Measurements from ENCODE around the gene ACSL5. TPM values are rescaled to one million over a fixed set of nuclear protein-coding genes. Genes with fewer than 3 reads are reported as not detected.
"Not testable (repeated sequence)": the region's sequence is repeated elsewhere in the genome, so short reads cannot be mapped to it uniquely, and the experiment has no call there.

ACSL5 gene
- total and polyA plus RNA-seq, 2 donors (not counting 1 experiment from before 2014, with no cell fraction given) = 1.7 to 6.6 TPM

DNA sequence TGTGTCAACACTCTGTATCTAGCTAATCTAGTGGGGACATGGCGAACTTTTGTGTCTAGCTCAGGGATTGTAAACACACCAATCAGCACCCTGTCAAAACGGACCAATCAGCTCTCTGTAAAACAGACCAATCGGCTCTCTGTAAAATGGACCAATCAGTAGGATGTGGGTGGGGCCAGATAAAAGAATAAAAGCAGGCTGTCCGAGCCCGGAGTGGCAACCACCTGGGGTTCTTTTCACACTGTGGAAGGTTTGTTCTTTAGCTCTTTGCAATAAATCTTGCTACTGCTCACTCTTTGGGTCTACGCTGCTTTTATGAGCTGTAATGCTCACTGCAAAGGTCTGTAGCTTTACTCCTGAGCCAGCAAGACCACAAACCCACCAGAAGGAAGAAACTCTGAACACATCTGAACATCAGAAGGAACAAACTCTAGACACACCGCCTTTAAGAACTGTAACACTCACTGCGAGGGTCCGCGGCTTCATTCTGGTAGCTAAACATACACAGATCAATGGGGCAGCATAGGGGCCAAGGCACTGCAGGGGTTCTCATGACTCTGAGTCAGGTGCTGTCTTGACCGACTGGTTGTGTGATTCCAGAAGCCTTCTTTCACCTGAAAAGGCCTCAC is 1.6 kb upstream of the ACSL5 start:
- not testable (repeated sequence) for H3K4me3 ChIP-seq (replicated peaks in 1 of 4; ENCODE audit: control extremely low read depth in 1 of 4, insufficient read depth in 1 of 4, low read depth in 3 of 4, low read length in 4 of 4); H3K4me2 ChIP-seq (ENCODE audit: extremely low read depth, insufficient read depth, low read length); H3K9ac ChIP-seq (ENCODE audit: insufficient read depth, low read length); DNase-seq (ENCODE audit: low read depth in 2 of 2); H3K27ac ChIP-seq (ENCODE audit: insufficient read depth, low read length); H4K20me1 ChIP-seq (ENCODE audit: control insufficient read depth, extremely low read depth, insufficient read depth, low read length); H3K27me3 ChIP-seq (ENCODE audit: control insufficient read depth, insufficient read depth, low read length); H3K36me3 ChIP-seq (ENCODE audit: control insufficient read depth, insufficient read depth, low read length); H3K79me2 ChIP-seq (ENCODE audit: control insufficient read depth, insufficient read depth, low read length); H2AFZ ChIP-seq (ENCODE audit: low read length); H3K9me3 ChIP-seq (ENCODE audit: control insufficient read depth, insufficient read depth, low read depth, low read length)
- H3K4me1 ChIP-seq (ENCODE audit: control insufficient read depth, extremely low read depth, insufficient read depth, low read length) = peaks cover 11% of the 10 kb centered on the region

DNA sequence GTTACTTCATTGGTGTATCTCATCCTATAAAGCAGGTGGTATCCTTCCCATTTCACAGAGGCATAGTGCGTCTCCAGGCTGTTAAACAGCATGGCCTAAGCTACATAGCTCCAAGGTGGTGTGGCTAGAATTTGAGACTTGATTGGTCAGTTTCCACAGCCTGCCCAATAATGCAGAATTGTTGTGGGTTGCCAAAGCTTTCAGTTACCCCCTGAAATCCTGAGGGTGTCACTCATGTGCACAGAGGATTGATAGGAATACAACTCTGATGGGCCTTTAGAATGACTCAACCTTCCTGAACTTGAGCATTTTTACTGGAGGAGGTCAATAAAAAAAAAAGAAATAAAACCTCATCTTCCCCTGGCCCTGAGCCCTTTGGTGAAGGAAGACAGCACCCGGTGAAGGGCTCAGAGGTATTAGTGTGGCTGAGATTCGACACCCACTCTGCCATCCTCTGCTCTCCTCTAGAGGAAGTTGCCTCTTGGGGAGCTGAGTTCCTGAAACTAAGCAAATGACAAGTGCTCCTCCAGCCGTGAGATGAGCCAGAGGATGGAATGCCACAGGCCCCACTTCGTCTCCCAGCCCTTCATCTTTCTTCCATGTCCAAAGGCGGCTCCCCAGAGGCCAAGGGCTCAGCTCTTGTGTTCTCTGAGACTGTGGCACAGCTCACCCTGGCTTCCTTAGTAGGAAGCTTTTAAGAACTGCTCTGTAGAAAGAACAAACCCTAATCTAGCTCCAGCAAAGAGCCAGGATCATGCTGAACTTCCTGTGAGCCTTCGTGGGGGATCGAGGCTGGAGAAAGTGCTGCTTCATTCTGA is 1.0 kb downstream of the ACSL5 start:
- no peak for DNase-seq (ENCODE audit: low read depth in 2 of 2)
- Histone ChIP-seq H3K9me3 (ENCODE audit: control insufficient read depth, insufficient read depth, low read depth, low read length) (no peaks in the 10 kb centered on the region), H3K4me1 (ENCODE audit: control insufficient read depth, extremely low read depth, insufficient read depth, low read length) (peaks cover 11% of the 10 kb centered on the region), H2AFZ (ENCODE audit: low read length) (peak overlapping the region; percentile 14), H3K27ac (ENCODE audit: insufficient read depth, low read length) (no peak overlapping the region), H4K20me1 (ENCODE audit: control insufficient read depth, extremely low read depth, insufficient read depth, low read length) (no peaks in the 10 kb centered on the region), H3K9ac (ENCODE audit: insufficient read depth, low read length) (no peak overlapping the region), H3K27me3 (ENCODE audit: control insufficient read depth, insufficient read depth, low read length) (no peaks in the 10 kb centered on the region), H3K4me3 (replicated peaks in 1 of 4; ENCODE audit: control extremely low read depth in 1 of 4, insufficient read depth in 1 of 4, low read depth in 3 of 4, low read length in 4 of 4) (no peak overlapping the region), H3K4me2 (ENCODE audit: extremely low read depth, insufficient read depth, low read length) (no peak overlapping the region), H3K79me2 (ENCODE audit: control insufficient read depth, insufficient read depth, low read length) (no peaks in the 10 kb centered on the region), H3K36me3 (ENCODE audit: control insufficient read depth, insufficient read depth, low read length) (no peaks in the 10 kb centered on the region)
- TF ChIP-seq EZH2 (IDR thresholded peaks at IDR 0.05; ENCODE audit: low read length, missing control alignments) = no peak

DNA sequence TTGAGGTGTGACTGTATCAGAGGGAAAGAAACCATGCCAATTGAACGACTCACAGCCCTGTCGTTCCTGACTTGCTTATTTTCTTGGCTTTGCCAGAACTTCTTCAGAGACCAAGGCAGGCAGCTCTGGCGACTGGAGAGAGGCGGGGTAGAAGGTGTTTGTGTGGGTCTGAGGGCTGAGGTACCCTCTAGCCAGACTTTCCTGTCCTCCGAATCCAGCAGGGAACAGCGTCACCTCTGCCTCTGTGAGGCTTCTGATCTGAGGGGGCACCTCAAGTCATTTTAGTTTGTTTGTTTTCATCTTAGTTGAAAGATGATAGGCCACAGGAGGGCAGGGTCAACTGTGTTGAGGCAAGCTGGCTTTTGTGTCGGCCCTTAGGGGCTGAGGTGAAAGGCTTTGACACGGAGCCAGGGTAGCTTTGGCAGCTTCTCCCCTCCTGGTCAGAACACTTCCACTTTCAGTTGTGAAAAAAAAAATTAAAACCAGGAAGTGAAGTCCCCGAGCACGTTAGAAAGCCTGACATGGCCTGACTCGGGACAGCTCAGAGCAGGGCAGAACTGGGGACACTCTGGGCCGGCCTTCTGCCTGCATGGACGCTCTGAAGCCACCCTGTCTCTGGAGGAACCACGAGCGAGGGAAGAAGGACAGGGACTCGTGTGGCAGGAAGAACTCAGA is 1.9 kb downstream of the ACSL5 start:
- Histone ChIP-seq H3K4me1 (ENCODE audit: control insufficient read depth, extremely low read depth, insufficient read depth, low read length) (peaks cover 11% of the 10 kb centered on the region), H3K27ac (ENCODE audit: insufficient read depth, low read length) (peak overlapping the region; percentile 48), H3K4me3 (replicated peaks in 1 of 4; ENCODE audit: control extremely low read depth in 1 of 4, insufficient read depth in 1 of 4, low read depth in 3 of 4, low read length in 4 of 4) (peak overlapping the region in 2 of 4 experiments; percentile 8 to 30), H4K20me1 (ENCODE audit: control insufficient read depth, extremely low read depth, insufficient read depth, low read length) (no peaks in the 10 kb centered on the region), H3K9ac (ENCODE audit: insufficient read depth, low read length) (no peak overlapping the region), H3K36me3 (ENCODE audit: control insufficient read depth, insufficient read depth, low read length) (no peaks in the 10 kb centered on the region), H2AFZ (ENCODE audit: low read length) (peak overlapping the region; percentile 92), H3K9me3 (ENCODE audit: control insufficient read depth, insufficient read depth, low read depth, low read length) (no peaks in the 10 kb centered on the region), H3K4me2 (ENCODE audit: extremely low read depth, insufficient read depth, low read length) (peak overlapping the region; percentile 82), H3K27me3 (ENCODE audit: control insufficient read depth, insufficient read depth, low read length) (no peaks in the 10 kb centered on the region), H3K79me2 (ENCODE audit: control insufficient read depth, insufficient read depth, low read length) (no peaks in the 10 kb centered on the region)
- peak; percentile 18 to 56 for DNase-seq (ENCODE audit: low read depth in 2 of 2)
- TF ChIP-seq CTCF (conservative IDR thresholded peaks at IDR 0.05 in 1 of 2, IDR thresholded peaks at IDR 0.05 in 1 of 2; ENCODE audit: low read depth in 1 of 2, low read length in 2 of 2) (no peak), EZH2 (IDR thresholded peaks at IDR 0.05; ENCODE audit: low read length, missing control alignments) (no peak)
